GM18505 (cell line): Measurements from ENCODE around the gene FGF9.
A peak's percentile ranks its signal among the peaks of the same experiment; 100 is the strongest.

Source experiments
- ATAC-seq: cut with Tn5 transposase; IDR thresholded peaks from one replicate; pipeline ENCODE4 v1.9.1; 2021; ENCODE audit not compliant: unreplicated experiment
- POLR2A ChIP-seq: IDR thresholded peaks from 4 replicates; pipeline ENCODE4 v1.6.1; 2011; ENCODE audit warnings: borderline replicate concordance; ENCODE audit not compliant: insufficient read depth, insufficient read length; ENCODE audit errors: extremely low read depth

FGF9 gene

GRCh38 chr13:21671620-21672286 lies 880 bp downstream of the FGF9 start:
- no peak for TF ChIP-seq POLR2A
- no peak for ATAC-seq

GRCh38 chr13:21672287-21672680 lies 1.4 kb downstream of the FGF9 start:
- no peak for TF ChIP-seq POLR2A
- no peak for ATAC-seq

GRCh38 chr13:21672796-21673538 lies 2.1 kb downstream of the FGF9 start:
- no peak for TF ChIP-seq POLR2A
- no peak for ATAC-seq

- peak; percentile 30 for ATAC-seq
- TF ChIP-seq POLR2A: no peak
Observed at GRCh38 chr13:21673539-21673788, 2.6 kb downstream of the FGF9 start.

GRCh38 chr13:21673789-21674489 lies 3.1 kb downstream of the FGF9 start:
- peak; percentile 36 for ATAC-seq

GRCh38 chr13:21674490-21675009 lies 3.7 kb downstream of the FGF9 start:
- no peak for ATAC-seq
- TF ChIP-seq POLR2A: no peak

More at GRCh38 chr13:21673789-21674489, 3.1 kb downstream of the FGF9 start:
- no peak for TF ChIP-seq POLR2A

GRCh38 chr13:21675095-21675991 lies 4.5 kb downstream of the FGF9 start:
- TF ChIP-seq POLR2A: no peak
- no peak for ATAC-seq

- TF ChIP-seq POLR2A: no peak
- ATAC-seq: no peak
Observed at GRCh38 chr13:21676611-21677021, 5.7 kb downstream of the FGF9 start.

GRCh38 chr13:21677075-21677623 lies 6.3 kb downstream of the FGF9 start:
- TF ChIP-seq POLR2A: no peak
- no peak for ATAC-seq

- ATAC-seq: no peak
- TF ChIP-seq POLR2A: no peak
Observed at GRCh38 chr13:21683034-21683733, 12.3 kb downstream of the FGF9 start.

- ATAC-seq: no peak
- no peak for TF ChIP-seq POLR2A
Observed at GRCh38 chr13:21684576-21684975, 13.7 kb downstream of the FGF9 start.

- TF ChIP-seq POLR2A: no peak
- no peak for ATAC-seq
Observed at GRCh38 chr13:21685485-21686064, 14.7 kb downstream of the FGF9 start.
